Loucy (cell line): ENCODE data around the gene NPDC1.
"Not testable (repeated sequence)": the region's sequence is repeated elsewhere in the genome, so short reads cannot be mapped to it uniquely, and the experiment has no call there.

Experiments used
- H2AFZ ChIP-seq: fragments of 200-600 bp; sonication (generic); 2 replicates; pipeline ENCODE4 v1.6.0; 2016; ENCODE audit warnings: antibody characterized with exemption, mild to moderate bottlenecking, low read length, moderate library complexity
- H3F3A ChIP-seq: fragments of 200-600 bp; 2 replicates; pipeline ENCODE4 v1.6.0; 2016; ENCODE audit warnings: antibody characterized with exemption, low read depth, mild to moderate bottlenecking
- H3K27me3 ChIP-seq: fragments of 200-600 bp; sonication (generic); 2 replicates; pipeline ENCODE4 v1.6.1; 2014; ENCODE audit warnings: low read length, mild to moderate bottlenecking; ENCODE audit not compliant: insufficient read depth, poor library complexity, severe bottlenecking
- H3K36me3 ChIP-seq: fragments of 200-600 bp; sonication (generic); 2 replicates; pipeline ENCODE4 v1.6.1; 2016; ENCODE audit warnings: low read length; ENCODE audit not compliant: insufficient read depth
- H3K4me1 ChIP-seq: fragments of 200-600 bp; sonication (generic); 2 replicates; pipeline ENCODE4 v1.5.1; 2014; ENCODE audit warnings: low read length, mild to moderate bottlenecking; ENCODE audit not compliant: insufficient read depth, poor library complexity, severe bottlenecking
- H3K4me2 ChIP-seq: fragments of 200-600 bp; sonication (generic); 2 replicates; pipeline ENCODE4 v1.6.0; 2014; ENCODE audit warnings: antibody characterized with exemption, low read length, low read depth, mild to moderate bottlenecking; ENCODE audit not compliant: poor library complexity, severe bottlenecking
- H3K4me3 ChIP-seq: fragments of 200-600 bp; sonication (generic); 2 replicates; pipeline ENCODE4 v1.5.1; 2014; ENCODE audit warnings: low read length, mild to moderate bottlenecking, mixed read lengths; ENCODE audit not compliant: poor library complexity, severe bottlenecking
- H3K79me2 ChIP-seq: fragments of 200-600 bp; sonication (generic); 2 replicates; pipeline ENCODE4 v1.6.1; 2014; ENCODE audit warnings: low read length; ENCODE audit not compliant: insufficient read depth
- H3K9ac ChIP-seq: fragments of 200-600 bp; sonication (generic); 2 replicates; pipeline ENCODE4 v1.6.0; 2014; ENCODE audit warnings: mild to moderate bottlenecking, low read depth, low read length, moderate library complexity; ENCODE audit not compliant: poor library complexity, severe bottlenecking
- H3K9me2 ChIP-seq: fragments of 200-600 bp; sonication (generic); replicated peaks from 2 replicates; pipeline ENCODE4 v1.6.1; 2016; ENCODE audit warnings: low read depth, low read length, mixed read lengths
- H3K9me3 ChIP-seq: fragments of 200-600 bp; sonication (generic); 2 replicates; pipeline ENCODE4 v1.6.1; 2014; ENCODE audit warnings: mild to moderate bottlenecking, antibody characterized with exemption, low read length, low read depth; ENCODE audit not compliant: insufficient read depth
- H4K20me1 ChIP-seq: fragments of 200-600 bp; sonication (generic); 2 replicates; pipeline ENCODE4 v1.6.0; 2014; ENCODE audit warnings: antibody characterized with exemption, low read length, mild to moderate bottlenecking; ENCODE audit not compliant: insufficient read depth, poor library complexity, severe bottlenecking
- CTCF ChIP-seq: fragments of 200-600 bp; sonication (generic); conservative IDR thresholded peaks from 2 replicates; pipeline ENCODE4 v1.5.1; 2014; ENCODE audit warnings: mild to moderate bottlenecking, antibody characterized with exemption, low read length
- EZH2phosphoT487 ChIP-seq: fragments of 200-600 bp; IDR thresholded peaks from 2 replicates; pipeline ENCODE4 v1.6.1; 2018; ENCODE audit warnings: antibody characterized with exemption, mild to moderate bottlenecking, moderate library complexity, borderline replicate concordance

Gene NPDC1

GRCh38 chr9:137035507-137035834, 10.5 kb downstream of the NPDC1 start:
- H3K9ac ChIP-seq, result peak overlapping the region; percentile 80
- no peaks in the 10 kb centered on the region for H3K9me2 ChIP-seq
- no peaks in the 10 kb centered on the region for H3K9me3 ChIP-seq
- H2AFZ ChIP-seq, result no peak overlapping the region
- no peaks in the 10 kb centered on the region for H3K27me3 ChIP-seq
- no peaks in the 10 kb centered on the region for H4K20me1 ChIP-seq
- peaks cover 8% of the 10 kb centered on the region; the same call in 1 of the 2 replicates for H3F3A ChIP-seq
- no peaks in the 10 kb centered on the region for H3K36me3 ChIP-seq
- peak overlapping the region; percentile 95 for H3K4me2 ChIP-seq
- H3K4me3 ChIP-seq, result peak overlapping the region; percentile 71
- H3K79me2 ChIP-seq, result no peaks in the 10 kb centered on the region
- TF ChIP-seq CTCF (no peak; the same call in 1 of the 2 replicates), EZH2phosphoT487 (no peak)
- H3K4me1 ChIP-seq, result peaks cover 33% of the 10 kb centered on the region

GRCh38 chr9:137034709-137035506, 11.1 kb downstream of the NPDC1 start:
- no peaks in the 10 kb centered on the region for H3K79me2 ChIP-seq
- peaks cover 38% of the 10 kb centered on the region for H3K4me1 ChIP-seq
- H3K4me2 ChIP-seq, result peak overlapping the region; percentile 95
- H3K27me3 ChIP-seq, result no peaks in the 10 kb centered on the region
- no peaks in the 10 kb centered on the region for H3K9me3 ChIP-seq
- H2AFZ ChIP-seq, result peak overlapping the region; percentile 27; the same call in 1 of the 2 replicates
- H4K20me1 ChIP-seq, result no peaks in the 10 kb centered on the region
- no peaks in the 10 kb centered on the region for H3K9me2 ChIP-seq
- peak overlapping the region; percentile 80 for H3K9ac ChIP-seq
- peak overlapping the region; percentile 71 for H3K4me3 ChIP-seq
- H3K36me3 ChIP-seq, result no peaks in the 10 kb centered on the region
- peaks cover 8% of the 10 kb centered on the region; the same call in 1 of the 2 replicates for H3F3A ChIP-seq
- TF ChIP-seq EZH2phosphoT487, result no peak
- TF ChIP-seq CTCF, result peak; percentile 86

GRCh38 chr9:137034039-137034708, 11.8 kb downstream of the NPDC1 start:
- H3F3A ChIP-seq, result peaks cover 12% of the 10 kb centered on the region; the same call in 1 of the 2 replicates
- H2AFZ ChIP-seq, result 0 out of 2 replicates have a peak overlapping the region, but pooled peaks have one; percentile 27
- no peaks in the 10 kb centered on the region for H3K9me3 ChIP-seq
- H3K4me2 ChIP-seq, result peak overlapping the region; percentile 95
- H3K79me2 ChIP-seq, result no peaks in the 10 kb centered on the region
- H3K4me3 ChIP-seq, result peak overlapping the region; percentile 81
- no peaks in the 10 kb centered on the region for H3K27me3 ChIP-seq
- H3K9ac ChIP-seq, result peak overlapping the region; percentile 92
- no peaks in the 10 kb centered on the region for H3K9me2 ChIP-seq
- H3K4me1 ChIP-seq, result peaks cover 44% of the 10 kb centered on the region
- H3K36me3 ChIP-seq, result no peaks in the 10 kb centered on the region
- TF ChIP-seq CTCF (no peak), EZH2phosphoT487 (no peak)
- H4K20me1 ChIP-seq, result no peaks in the 10 kb centered on the region

GRCh38 chr9:137033481-137033880, 12.5 kb downstream of the NPDC1 start:
- Histone ChIP-seq H3K4me2 (peak overlapping the region; percentile 90), H3K9ac (peak overlapping the region; percentile 92), H3K4me3 (peak overlapping the region; percentile 81), H3K4me1 (peaks cover 48% of the 10 kb centered on the region), H3F3A (peaks cover 12% of the 10 kb centered on the region; the same call in 1 of the 2 replicates)
- H2AFZ ChIP-seq, H3K36me3 ChIP-seq, H3K79me2 ChIP-seq, H4K20me1 ChIP-seq, H3K27me3 ChIP-seq, H3K9me3 ChIP-seq, H3K9me2 ChIP-seq: not testable (repeated sequence)
